GM19452 (cell line): ENCODE measurements around the gene CHCHD6.
"Not testable (repeated sequence)": the region's sequence is repeated elsewhere in the genome, so short reads cannot be mapped to it uniquely, and the experiment has no call there.

Experiments used
- ATAC-seq: cut with Tn5 transposase; IDR thresholded peaks from one replicate; pipeline ENCODE4 v1.9.1; 2021; ENCODE audit not compliant: unreplicated experiment

Gene CHCHD6

GRCh38 chr3:126765187-126766069 lies 61.4 kb downstream of the CHCHD6 start:
- no peak for ATAC-seq

GRCh38 chr3:126766653-126767052 lies 62.6 kb downstream of the CHCHD6 start:
- ATAC-seq, result no peak

- no peak for ATAC-seq
These were observed 64.9 kb downstream of the CHCHD6 start for GRCh38 chr3:126768903-126769302.

GRCh38 chr3:126770096-126770495 lies 66.1 kb downstream of the CHCHD6 start:
- no peak for ATAC-seq

- no peak for ATAC-seq
These were observed 69.1 kb downstream of the CHCHD6 start for GRCh38 chr3:126773167-126773566.

GRCh38 chr3:126773783-126774182 lies 69.7 kb downstream of the CHCHD6 start:
- no peak for ATAC-seq

GRCh38 chr3:126777366-126777765 lies 73.3 kb downstream of the CHCHD6 start:
- no peak for ATAC-seq

- ATAC-seq, result no peak
These were observed 76.6 kb downstream of the CHCHD6 start for GRCh38 chr3:126780666-126781065.

- ATAC-seq, result no peak
These were observed 77.4 kb downstream of the CHCHD6 start for GRCh38 chr3:126781406-126781805.

GRCh38 chr3:126781889-126782491 lies 78.0 kb downstream of the CHCHD6 start:
- ATAC-seq, result no peak

- ATAC-seq, result no peak
These were observed 78.5 kb downstream of the CHCHD6 start for GRCh38 chr3:126782536-126782935.

- no peak for ATAC-seq
These were observed 80.2 kb downstream of the CHCHD6 start for GRCh38 chr3:126784254-126784653.

- not testable (repeated sequence) for ATAC-seq
These were observed 87.3 kb downstream of the CHCHD6 start for GRCh38 chr3:126791320-126791719.

GRCh38 chr3:126792998-126793397 lies 89.0 kb downstream of the CHCHD6 start:
- ATAC-seq, result no peak

- ATAC-seq, result no peak
These were observed 93.5 kb downstream of the CHCHD6 start for GRCh38 chr3:126797563-126797962.

GRCh38 chr3:126798521-126798920 lies 94.5 kb downstream of the CHCHD6 start:
- no peak for ATAC-seq

- no peak for ATAC-seq
These were observed 95.1 kb downstream of the CHCHD6 start for GRCh38 chr3:126799099-126799498.

- not testable (repeated sequence) for ATAC-seq
These were observed 97.3 kb downstream of the CHCHD6 start for GRCh38 chr3:126801312-126801711.

- ATAC-seq, result no peak
These were observed 103.8 kb downstream of the CHCHD6 start for GRCh38 chr3:126807795-126808194.

- ATAC-seq, result no peak
These were observed 107.5 kb downstream of the CHCHD6 start for GRCh38 chr3:126811530-126811929.

- no peak for ATAC-seq
These were observed 112.3 kb downstream of the CHCHD6 start for GRCh38 chr3:126816298-126816697.

GRCh38 chr3:126816986-126817777 lies 113.1 kb downstream of the CHCHD6 start:
- ATAC-seq, result no peak
